Smooth muscle cell (in vitro differentiated cells): ENCODE results near the gene FCMR. TPM values are rescaled to one million over a fixed set of nuclear protein-coding genes. Genes with fewer than 3 reads are reported as not detected.

Source experiments
- DNase-seq: peaks from one replicate; lab custom pipeline; 2025; ENCODE audit not compliant: unreplicated experiment; lab: John Stamatoyannopoulos, UW
- H2AFZ ChIP-seq: fragments of 200-600 bp; sonication (generic); 2 replicates; pipeline ENCODE4 v1.6.0; 2016; ENCODE audit warnings: antibody characterized with exemption, low read depth, mild to moderate bottlenecking
- H3F3A ChIP-seq: fragments of 200-600 bp; sonication (generic); 2 replicates; pipeline ENCODE4 v1.6.0; 2017; ENCODE audit warnings: antibody characterized with exemption, low read depth
- H3K27ac ChIP-seq: fragments of 200-600 bp; sonication (generic); 2 replicates; pipeline ENCODE4 v1.5.1; 2016; ENCODE audit warnings: low read depth, mild to moderate bottlenecking
- H3K27me3 ChIP-seq: fragments of 200-600 bp; sonication (generic); 2 replicates; pipeline ENCODE4 v1.6.1; 2016; ENCODE audit warnings: low read depth, mild to moderate bottlenecking
- H3K36me3 ChIP-seq: fragments of 200-600 bp; sonication (generic); 2 replicates; pipeline ENCODE4 v1.5.1; 2016; ENCODE audit warnings: low read depth
- H3K4me1 ChIP-seq: fragments of 200-600 bp; sonication (generic); 2 replicates; pipeline ENCODE4 v1.5.1; 2016; ENCODE audit warnings: low read depth
- H3K4me2 ChIP-seq: fragments of 200-600 bp; sonication (generic); 2 replicates; pipeline ENCODE4 v1.6.0; 2016; ENCODE audit warnings: mild to moderate bottlenecking
- H3K4me3 ChIP-seq: fragments of 200-600 bp; sonication (generic); 2 replicates; pipeline ENCODE4 v1.5.1; 2016; ENCODE audit warnings: mild to moderate bottlenecking
- H3K79me2 ChIP-seq: fragments of 200-600 bp; sonication (generic); 2 replicates; pipeline ENCODE4 v1.6.0; 2016; ENCODE audit warnings: low read depth, mild to moderate bottlenecking
- H3K9ac ChIP-seq: fragments of 200-600 bp; sonication (generic); 2 replicates; pipeline ENCODE4 v1.6.0; 2016; ENCODE audit warnings: low read depth
- H3K9me3 ChIP-seq: fragments of 200-600 bp; sonication (generic); replicated peaks from 2 replicates; pipeline ENCODE4 v1.5.1; 2016; ENCODE audit warnings: low read depth
- H4K20me1 ChIP-seq: fragments of 200-600 bp; sonication (generic); 2 replicates; pipeline ENCODE4 v1.6.0; 2016; ENCODE audit warnings: low read depth
- WGBS: methylation state at CpG from one replicate; pipeline ENCODE4 v1.1.7; 2016; ENCODE audit warnings: low lambda C conversion rate; 5-methylcytosine and 5-hydroxymethylcytosine counted together
- polyA plus RNA-seq: library from polyadenylated mRNA; unstranded; fragments of >200 nt; fragmentation: Nextera tagmentation; extraction: Ambion mirVana; gene quantifications from 2 replicates; pipeline ENCODE4 v1.2.1, GENCODE V29; 2016
- total RNA-seq: library from RNA; depleted of rRNA; stranded (reverse); fragments of >200 nt; gene quantifications from 2 replicates; pipeline ENCODE4 v1.2.3, GENCODE V29; 2014
- TF ChIP-seq, protein P1 (sequence below): fragments of 200-600 bp; sonication (generic); IDR thresholded peaks from 2 replicates; pipeline ENCODE4 v1.5.1; 2017; ENCODE audit warnings: borderline replicate concordance, mild to moderate bottlenecking, antibody characterized with exemption; ENCODE audit not compliant: insufficient read depth, poor library complexity, severe bottlenecking

The FCMR gene
- total and polyA plus RNA-seq, 2 experiments from 2014 or later: 1.6 TPM; not detected in 1

DNA sequence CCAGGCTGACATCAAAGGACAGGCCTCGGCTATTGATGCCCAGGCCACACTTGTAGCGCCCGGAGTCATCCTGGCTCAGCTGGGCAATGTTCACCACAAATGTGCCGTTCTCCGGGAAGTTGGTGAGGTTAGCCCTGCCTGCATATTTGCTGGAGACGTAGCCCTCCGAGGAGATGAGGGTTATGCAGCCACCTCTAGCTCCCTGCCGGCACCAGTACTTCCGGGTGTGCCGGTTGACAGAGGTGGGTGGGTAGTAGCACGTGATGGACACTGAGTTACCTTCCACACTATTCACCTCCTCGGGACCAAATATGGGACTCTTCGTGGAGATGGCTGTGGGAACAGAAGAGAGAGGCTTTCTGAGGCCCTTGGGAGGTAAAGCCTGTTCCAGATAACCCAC is 17.4 kb upstream of the FCMR start:
- H3K27me3 ChIP-seq: peaks cover 70% of the 10 kb centered on the region
- H3K9ac ChIP-seq: no peak overlapping the region
- no peaks in the 10 kb centered on the region for H3K79me2 ChIP-seq
- H3F3A ChIP-seq: no peaks in the 10 kb centered on the region
- TF ChIP-seq, protein P1, sequence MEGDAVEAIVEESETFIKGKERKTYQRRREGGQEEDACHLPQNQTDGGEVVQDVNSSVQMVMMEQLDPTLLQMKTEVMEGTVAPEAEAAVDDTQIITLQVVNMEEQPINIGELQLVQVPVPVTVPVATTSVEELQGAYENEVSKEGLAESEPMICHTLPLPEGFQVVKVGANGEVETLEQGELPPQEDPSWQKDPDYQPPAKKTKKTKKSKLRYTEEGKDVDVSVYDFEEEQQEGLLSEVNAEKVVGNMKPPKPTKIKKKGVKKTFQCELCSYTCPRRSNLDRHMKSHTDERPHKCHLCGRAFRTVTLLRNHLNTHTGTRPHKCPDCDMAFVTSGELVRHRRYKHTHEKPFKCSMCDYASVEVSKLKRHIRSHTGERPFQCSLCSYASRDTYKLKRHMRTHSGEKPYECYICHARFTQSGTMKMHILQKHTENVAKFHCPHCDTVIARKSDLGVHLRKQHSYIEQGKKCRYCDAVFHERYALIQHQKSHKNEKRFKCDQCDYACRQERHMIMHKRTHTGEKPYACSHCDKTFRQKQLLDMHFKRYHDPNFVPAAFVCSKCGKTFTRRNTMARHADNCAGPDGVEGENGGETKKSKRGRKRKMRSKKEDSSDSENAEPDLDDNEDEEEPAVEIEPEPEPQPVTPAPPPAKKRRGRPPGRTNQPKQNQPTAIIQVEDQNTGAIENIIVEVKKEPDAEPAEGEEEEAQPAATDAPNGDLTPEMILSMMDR: no peak
- 96% methylated on average over 13 of the region's 13 CpGs for WGBS
- H3K4me1 ChIP-seq: no peaks in the 10 kb centered on the region
- no peaks in the 10 kb centered on the region for H3K9me3 ChIP-seq
- no peak overlapping the region for H3K4me2 ChIP-seq
- no peaks in the 10 kb centered on the region for H4K20me1 ChIP-seq
- no peak for DNase-seq
- H3K36me3 ChIP-seq: no peaks in the 10 kb centered on the region
- no peak overlapping the region for H3K27ac ChIP-seq
- H2AFZ ChIP-seq: no peak overlapping the region
- H3K4me3 ChIP-seq: no peak overlapping the region

GRCh38 chr1:206937425-206937824 is 15.7 kb upstream of the FCMR start:
- Histone ChIP-seq H3K4me2 (no peak overlapping the region), H4K20me1 (no peaks in the 10 kb centered on the region), H3K4me1 (no peaks in the 10 kb centered on the region), H3K27ac (no peak overlapping the region), H3K4me3 (no peak overlapping the region), H3K27me3 (peaks cover 53% of the 10 kb centered on the region), H3K79me2 (no peaks in the 10 kb centered on the region), H3K9me3 (no peaks in the 10 kb centered on the region), H2AFZ (no peak overlapping the region), H3K36me3 (no peaks in the 10 kb centered on the region), H3K9ac (no peak overlapping the region), H3F3A (no peaks in the 10 kb centered on the region)
- no peak for DNase-seq
- TF ChIP-seq, protein P1: no peak
- 92% methylated on average over 6 of the region's 6 CpGs for WGBS

DNA sequence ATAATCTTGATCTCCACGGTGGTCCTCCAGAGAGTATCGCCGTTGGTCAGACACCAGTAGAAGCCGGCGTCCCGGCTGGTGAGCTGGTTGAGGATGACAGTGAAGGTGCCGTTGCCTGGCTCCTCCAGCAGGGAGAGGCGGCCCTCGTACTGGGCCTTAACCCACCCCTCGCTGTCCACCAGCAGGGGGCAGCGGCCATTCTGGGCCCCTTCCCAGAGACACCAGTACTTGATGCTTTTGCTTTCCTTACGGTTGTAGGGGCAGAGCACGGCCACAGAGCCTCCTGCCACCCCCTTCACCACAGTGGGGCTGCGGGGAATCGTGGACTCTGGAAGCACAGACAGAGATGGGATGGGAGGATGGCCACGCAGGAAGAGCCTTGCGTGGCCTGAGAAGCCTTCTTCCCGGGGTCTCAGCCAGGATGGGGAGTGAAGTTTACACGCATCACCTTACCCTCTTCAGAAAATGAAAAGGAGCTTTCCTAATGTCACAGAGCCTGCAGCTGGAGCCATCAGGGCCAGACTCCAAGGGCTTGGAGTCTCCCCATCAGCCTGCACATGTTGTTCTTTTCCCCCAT is 13.8 kb upstream of the FCMR start:
- Histone ChIP-seq H3K79me2 (no peaks in the 10 kb centered on the region), H3K4me2 (no peak overlapping the region), H3F3A (no peaks in the 10 kb centered on the region), H3K27ac (no peak overlapping the region), H3K4me1 (no peaks in the 10 kb centered on the region), H3K9me3 (no peaks in the 10 kb centered on the region), H2AFZ (no peak overlapping the region), H3K9ac (no peak overlapping the region), H4K20me1 (no peaks in the 10 kb centered on the region), H3K4me3 (no peak overlapping the region), H3K27me3 (peaks cover 45% of the 10 kb centered on the region), H3K36me3 (no peaks in the 10 kb centered on the region)
- TF ChIP-seq, protein P1: peak; percentile 51
- DNase-seq: peak; percentile 3
- WGBS: 52% methylated on average over 19 of the region's 19 CpGs

DNA sequence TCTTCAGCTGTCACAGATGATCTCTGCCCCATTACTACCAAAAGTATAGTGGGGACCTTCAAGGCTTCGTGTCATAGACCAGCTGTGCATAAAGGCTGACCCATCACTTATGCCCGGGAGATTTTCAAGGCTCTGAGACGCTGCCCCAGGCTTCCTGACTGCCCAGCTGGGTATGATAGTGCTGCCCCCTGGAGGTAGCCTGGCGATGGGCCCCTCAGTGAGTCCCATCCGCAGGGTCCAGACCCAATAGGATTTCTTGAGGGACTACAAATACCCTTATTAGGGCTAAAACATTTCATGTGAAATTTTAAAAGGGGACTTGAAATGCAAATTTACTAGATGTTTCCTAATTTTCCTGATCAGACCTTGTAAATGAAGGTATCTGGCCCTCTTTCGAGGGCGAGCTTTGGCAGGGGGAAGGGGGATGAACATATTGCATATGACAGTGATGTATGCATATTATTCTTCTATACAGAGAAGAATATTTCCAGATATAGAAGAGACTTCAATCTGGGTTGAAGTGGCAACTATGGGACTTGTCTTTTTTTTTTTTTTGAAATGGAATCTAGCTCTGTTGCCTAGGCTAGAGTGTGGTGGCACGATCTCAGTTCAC is 11.7 kb upstream of the FCMR start:
- H3K9me3 ChIP-seq: no peaks in the 10 kb centered on the region
- TF ChIP-seq, protein P1: peak; percentile 51
- no peak overlapping the region for H3K27ac ChIP-seq
- no peak overlapping the region for H3K4me3 ChIP-seq
- no peaks in the 10 kb centered on the region for H3K36me3 ChIP-seq
- H3K4me1 ChIP-seq: no peaks in the 10 kb centered on the region
- H3K27me3 ChIP-seq: peaks cover 28% of the 10 kb centered on the region
- no peaks in the 10 kb centered on the region for H3K79me2 ChIP-seq
- no peaks in the 10 kb centered on the region for H4K20me1 ChIP-seq
- no peak for DNase-seq
- H3K9ac ChIP-seq: no peak overlapping the region
- 64% methylated on average over 8 of the region's 8 CpGs for WGBS
- H3K4me2 ChIP-seq: no peak overlapping the region
- no peaks in the 10 kb centered on the region for H3F3A ChIP-seq
- H2AFZ ChIP-seq: no peak overlapping the region
